GM18519 (cell line): ENCODE measurements around the gene ITFG1.

Experiments
- ATAC-seq: cut with Tn5 transposase; IDR thresholded peaks from one replicate; pipeline ENCODE4 v1.9.1; 2021; ENCODE audit warnings: mild to moderate bottlenecking, moderate library complexity; ENCODE audit not compliant: unreplicated experiment, low FRiP score

Gene ITFG1

DNA sequence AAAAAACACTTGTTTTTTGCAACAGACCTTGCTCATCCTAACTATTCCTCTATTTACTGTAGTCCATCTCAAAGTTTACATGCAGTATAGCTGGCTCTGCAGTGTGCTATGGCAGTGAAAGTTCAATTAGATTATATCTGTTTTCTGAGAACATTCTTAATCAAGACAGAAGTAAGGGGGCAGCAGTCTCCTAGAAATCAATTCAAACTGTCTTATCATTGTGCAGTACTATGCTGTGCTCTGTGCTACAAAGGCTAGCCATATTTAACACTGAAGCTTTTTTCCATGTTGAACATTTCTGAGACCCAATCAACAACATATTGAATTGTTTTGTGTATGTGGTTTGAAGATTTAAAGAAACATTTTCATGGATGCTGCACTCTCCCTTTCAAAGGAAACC, 328.6 kb downstream of the ITFG1 start:
- ATAC-seq: no peak

- ATAC-seq: no peak
Observed at GRCh38 chr16:47129755-47130435, 331.0 kb downstream of the ITFG1 start.

DNA sequence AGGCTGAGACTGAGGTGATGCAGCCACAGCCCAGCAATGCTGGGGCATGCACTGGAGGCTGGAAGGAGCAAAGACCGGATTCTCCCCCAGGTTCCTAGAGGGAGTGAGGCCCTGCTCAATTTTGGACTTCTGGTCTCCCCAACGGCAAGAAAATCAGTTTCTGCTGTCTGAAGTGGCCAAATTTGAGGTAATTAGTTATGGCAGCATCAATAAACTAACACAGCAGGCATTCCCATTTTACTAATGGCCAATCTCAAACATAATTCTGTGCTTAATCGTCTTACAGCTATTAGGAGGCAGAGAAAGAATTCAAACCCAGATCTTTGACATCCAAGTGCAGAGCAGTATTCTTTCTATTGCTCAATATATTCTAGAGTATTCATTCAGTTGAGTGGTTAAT, 333.3 kb downstream of the ITFG1 start:
- ATAC-seq: no peak

- ATAC-seq: no peak
Observed at GRCh38 chr16:47125757-47126156, 335.1 kb downstream of the ITFG1 start.

- ATAC-seq: no peak
Observed at GRCh38 chr16:47113130-47113529, 347.7 kb downstream of the ITFG1 start.

GRCh38 chr16:47110939-47111338, 349.9 kb downstream of the ITFG1 start:
- no peak for ATAC-seq

DNA sequence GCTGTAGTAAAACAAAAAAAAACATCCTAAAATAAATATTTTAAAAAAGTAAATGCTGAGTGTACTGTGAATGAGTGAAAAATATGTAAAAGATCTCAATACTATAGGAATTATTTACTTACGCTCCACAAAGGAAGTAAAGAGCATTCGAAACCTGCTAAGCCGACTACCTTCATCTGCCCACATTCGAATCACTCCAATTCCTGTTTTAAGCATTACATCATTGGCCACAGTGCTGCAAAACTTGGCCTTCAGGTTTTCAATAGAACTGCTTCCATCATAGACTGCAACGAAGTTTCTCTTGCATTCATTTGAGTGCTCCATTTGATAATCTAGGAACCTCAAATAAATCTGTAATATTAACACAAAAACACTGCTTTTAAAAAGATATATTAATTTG, 351.5 kb downstream of the ITFG1 start:
- no peak for ATAC-seq
